ENCODE data around the gene TMC2. TPM values are rescaled to one million over a fixed set of nuclear protein-coding genes. Genes with fewer than 3 reads are reported as not detected.

TMC2 gene
- total and polyA plus RNA-seq, 2 of the 8 experiments (the other 6 are each of a cell fraction or from before 2014, with no cell fraction given): not detected

DNA sequence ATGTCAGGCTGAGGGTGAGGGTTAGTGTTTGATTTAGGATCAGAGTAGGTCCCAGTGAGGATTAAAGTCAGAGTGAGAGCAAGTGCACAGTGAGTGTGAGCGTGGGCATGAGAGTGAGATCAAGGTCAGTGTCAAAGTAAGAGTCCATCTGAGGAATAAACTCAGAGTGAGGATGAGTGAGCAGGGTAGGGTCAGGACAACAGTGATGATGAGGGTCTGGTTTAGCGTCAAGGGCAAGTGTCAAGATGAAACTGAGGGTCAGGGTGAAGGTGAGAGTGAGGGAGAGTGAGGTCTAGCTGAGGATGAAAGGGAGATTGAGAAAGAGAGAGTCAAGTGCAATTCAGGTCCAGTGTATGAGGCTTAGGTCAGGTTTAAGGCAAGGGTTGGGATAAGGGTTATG is 20.0 kb upstream of the TMC2 start:
- Histone ChIP-seq H4K20me1 (replicated peaks in 1 of 2; ENCODE audit: control insufficient read depth in 1 of 2, insufficient read depth in 2 of 2, low read length in 2 of 2) (no peaks in the 10 kb centered on the region), H3K4me2 (ENCODE audit: insufficient read depth in 1 of 2, low read depth in 2 of 2, low read length in 2 of 2) (no peak overlapping the region), H2AK5ac (ENCODE audit: low read depth, low read length) (peak overlapping the region; percentile 41; the same call in 1 of the 2 replicates), H3K27me3 (replicated peaks in 1 of 4; ENCODE audit: control insufficient read depth in 3 of 4, extremely low read depth in 1 of 4, insufficient read depth in 3 of 4, low read length in 3 of 4) (peaks cover 21 to 74% (median 52%) of the 10 kb centered on the region in 4 experiments), H3K9me3 (ENCODE audit: insufficient read depth in 2 of 2, low read depth in 1 of 2, low read length in 1 of 2) (no peaks in the 10 kb centered on the region), H3K23ac (ENCODE audit: insufficient read length) (no peak overlapping the region), H3K36me3 (ENCODE audit: control insufficient read depth in 2 of 4, insufficient read depth in 4 of 4, low read length in 3 of 4) (no peaks in the 10 kb centered on the region), H2BK120ac (replicated peaks; ENCODE audit: low read depth, low read length) (no peak overlapping the region), H2BK5ac (ENCODE audit: low read depth, low read length) (no peak overlapping the region), H3K14ac (ENCODE audit: insufficient read length) (no peak overlapping the region), H4K8ac (ENCODE audit: extremely low read depth, insufficient read depth, low read length) (no peak overlapping the region), H4K5ac (ENCODE audit: insufficient read length, low read depth, low read length) (no peak overlapping the region), H3K56ac (replicated peaks; ENCODE audit: insufficient read length, low read depth, low read length) (no peak overlapping the region), H3K4ac (replicated peaks; ENCODE audit: insufficient read length, low read depth, low read length) (no peak overlapping the region), H3K23me2 (ENCODE audit: low read depth, low read length) (peaks cover 6% of the 10 kb centered on the region), H4K91ac (replicated peaks; ENCODE audit: insufficient read length, low read length) (no peak overlapping the region), H2BK20ac (ENCODE audit: low read length) (no peak overlapping the region), H2AFZ (ENCODE audit: low read length) (no peak overlapping the region), H3K4me1 (replicated peaks in 1 of 4; ENCODE audit: control insufficient read depth in 3 of 4, insufficient read depth in 4 of 4, low read length in 3 of 4) (no peaks in the 10 kb centered on the region), H3K27ac (ENCODE audit: low read depth, low read length) (no peak overlapping the region), H3K4me3 (ENCODE audit: extremely low read depth in 1 of 4, insufficient read depth in 2 of 4, low read depth in 3 of 4, low read length in 4 of 4) (no peak overlapping the region), H2BK15ac (ENCODE audit: low read length) (no peak overlapping the region), H3K18ac (ENCODE audit: extremely low read depth, low read length) (no peak overlapping the region), H3K79me1 (ENCODE audit: low read depth, low read length) (no peaks in the 10 kb centered on the region), H2BK12ac (ENCODE audit: low read depth, low read length) (no peak overlapping the region), H3K79me2 (ENCODE audit: control insufficient read depth in 1 of 2, insufficient read depth in 2 of 2, low read length in 2 of 2) (no peaks in the 10 kb centered on the region), H3K9ac (replicated peaks in 1 of 4; ENCODE audit: extremely low read depth in 1 of 4, low read depth in 3 of 4, low read length in 3 of 4) (no peak overlapping the region)
- no peak for FAIRE-seq
- ChIA-PET CTCF (ENCODE audit: partially characterized antibody) (no interaction called here), POLR2A (ENCODE audit: partially characterized antibody) (interaction anchor here (1.2 to 2.0 kb wide), 2 partner anchors 49 to 137 kb away, joined by 4 to 8 read pairs; no protein-coding TSS in a partner anchor)
- no peak for DNase-seq (ENCODE audit: low read depth in 1 of 2, low spot score in 2 of 2)
- 45% methylated on average over 2 of the region's 2 CpGs; no CpG with 5 or more reads in 1 of the 2 experiments for whole genome bisulfite sequencing, 2 experiments (ENCODE audit: extremely low coverage in 1 of 2, insufficient coverage in 1 of 2, insufficient read length in 1 of 2, insufficient replicate concordance in 2 of 2, low coverage in 1 of 2, low lambda C conversion rate in 2 of 2, missing lambda C conversion rate in 1 of 2)
- TF ChIP-seq ASH2L (IDR thresholded peaks at IDR 0.05; ENCODE audit: low read length) (no peak), CREB1 (IDR thresholded peaks at IDR 0.05) (no peak), KDM4A (IDR thresholded peaks at IDR 0.05; ENCODE audit: low read depth, low read length, severe bottlenecking) (no peak), SIX5 (IDR thresholded peaks at IDR 0.05; ENCODE audit: low read depth, low read length) (no peak), ATF2 (IDR thresholded peaks at IDR 0.05; ENCODE audit: low read length) (no peak), YY1 (IDR thresholded peaks at IDR 0.05; ENCODE audit: low read depth, low read length) (no peak), MAFK (IDR thresholded peaks at IDR 0.05; ENCODE audit: low read depth, low read length) (no peak), RFX5 (IDR thresholded peaks at IDR 0.05; ENCODE audit: borderline replicate concordance, low read depth, low read length) (no peak), GABPA (IDR thresholded peaks at IDR 0.05; ENCODE audit: borderline replicate concordance, insufficient read depth, low read length) (no peak), ATF3 (IDR thresholded peaks at IDR 0.05; ENCODE audit: insufficient read depth, low read depth, low read length) (no peak), SIRT6 (IDR thresholded peaks at IDR 0.05; ENCODE audit: low read length) (no peak)
- TF ChIP-seq, protein P1, sequence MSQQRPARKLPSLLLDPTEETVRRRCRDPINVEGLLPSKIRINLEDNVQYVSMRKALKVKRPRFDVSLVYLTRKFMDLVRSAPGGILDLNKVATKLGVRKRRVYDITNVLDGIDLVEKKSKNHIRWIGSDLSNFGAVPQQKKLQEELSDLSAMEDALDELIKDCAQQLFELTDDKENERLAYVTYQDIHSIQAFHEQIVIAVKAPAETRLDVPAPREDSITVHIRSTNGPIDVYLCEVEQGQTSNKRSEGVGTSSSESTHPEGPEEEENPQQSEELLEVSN (IDR thresholded peaks at IDR 0.05): no peak

Data from H1 (cell line).